Placental epithelial cell (primary cell): ENCODE results near the gene ALDOB. TPM values are rescaled to one million over a fixed set of nuclear protein-coding genes. Genes with fewer than 3 reads are reported as not detected.

Experiments used
- small RNA-seq: library from RNA; depleted of rRNA; stranded (forward); fragments of <200 nt; gene quantifications from one replicate; pipeline ENCODE3, GENCODE V24; 2012
- total RNA-seq: library from RNA; depleted of rRNA; stranded (reverse); fragments of >200 nt; gene quantifications from 2 replicates; pipeline ENCODE4 v1.2.3, GENCODE V29; 2012

ALDOB gene
- not detected in 2 replicates for total RNA-seq

DNA sequence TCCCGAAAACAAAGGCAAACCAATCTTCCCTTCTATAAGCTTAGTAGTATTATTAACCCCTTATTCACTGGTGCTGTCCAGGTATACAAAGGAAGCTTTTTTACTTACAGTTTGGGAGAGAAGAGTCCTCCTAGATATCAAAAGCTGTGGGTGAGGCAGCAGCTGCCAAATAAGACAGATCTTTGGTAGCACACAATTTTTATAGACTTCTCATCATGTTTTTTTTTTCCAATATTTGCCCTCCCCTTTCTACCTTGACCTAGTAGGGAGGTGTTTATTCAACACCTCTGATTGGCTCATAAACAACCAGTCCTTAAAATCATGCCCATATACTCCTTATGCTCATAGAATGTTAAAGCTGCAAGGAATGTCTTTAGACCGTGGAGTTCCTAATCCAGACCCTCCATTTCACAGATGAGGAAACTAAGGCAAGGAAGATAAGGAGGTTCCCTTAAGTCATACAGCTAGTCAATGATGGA, at the start of gene ALDOB:
Gene ALDOB, minus strand, starts transcription at position 174 of the 479 bp plus-strand sequence. CDS start 4,887 bp downstream, outside the sequence.

DNA sequence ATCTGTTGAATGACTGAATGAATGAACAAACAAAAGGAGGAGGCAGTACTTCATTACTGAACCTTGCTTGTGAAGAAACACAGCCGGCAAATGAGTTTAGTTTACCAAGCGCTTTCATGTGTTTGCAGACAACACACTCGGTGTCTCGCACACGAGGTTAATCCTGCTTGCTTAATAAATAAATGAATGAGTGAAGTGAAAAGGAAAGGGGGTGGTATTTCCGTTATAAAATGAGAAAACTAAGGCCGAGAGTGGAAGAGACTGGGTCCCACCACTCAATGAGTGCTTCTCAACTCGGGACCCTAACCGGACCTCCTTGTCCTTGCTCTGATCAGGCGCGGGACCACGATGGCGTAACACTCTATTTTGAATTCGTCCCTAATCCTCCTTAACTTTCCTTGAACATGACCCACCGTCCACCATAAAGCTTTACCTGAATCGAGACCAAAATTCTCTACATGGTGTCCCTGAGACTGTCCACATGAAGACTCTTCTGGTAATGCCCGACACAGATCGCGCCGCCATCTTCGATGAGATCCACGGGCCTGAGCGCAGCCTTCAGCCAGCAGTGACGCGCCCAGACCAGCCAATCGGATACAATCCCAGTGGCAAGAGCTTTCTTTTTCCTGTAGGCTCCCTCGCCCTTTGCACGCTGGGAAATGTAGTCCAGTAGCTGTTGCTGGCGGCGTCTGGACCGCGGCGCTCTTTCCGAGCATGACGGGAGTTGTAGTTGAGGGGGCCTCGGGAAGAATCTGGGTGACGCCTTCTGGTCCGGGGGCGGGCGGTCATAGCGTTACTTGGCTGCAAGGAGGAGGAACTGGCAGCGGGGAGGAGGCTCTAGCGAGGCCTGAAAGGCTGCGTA, 37.3 kb downstream of the ALDOB start, which contains the start of the genes MRPL50 and ZNF189:
Gene MRPL50, minus strand, starts transcription at position 551 of the 862 bp plus-strand sequence. Its CDS starts 26 bp downstream, at position 525.
Gene ZNF189, plus strand, starts transcription at position 784 of the 862 bp plus-strand sequence. CDS start 306 bp downstream, outside the sequence.

DNA sequence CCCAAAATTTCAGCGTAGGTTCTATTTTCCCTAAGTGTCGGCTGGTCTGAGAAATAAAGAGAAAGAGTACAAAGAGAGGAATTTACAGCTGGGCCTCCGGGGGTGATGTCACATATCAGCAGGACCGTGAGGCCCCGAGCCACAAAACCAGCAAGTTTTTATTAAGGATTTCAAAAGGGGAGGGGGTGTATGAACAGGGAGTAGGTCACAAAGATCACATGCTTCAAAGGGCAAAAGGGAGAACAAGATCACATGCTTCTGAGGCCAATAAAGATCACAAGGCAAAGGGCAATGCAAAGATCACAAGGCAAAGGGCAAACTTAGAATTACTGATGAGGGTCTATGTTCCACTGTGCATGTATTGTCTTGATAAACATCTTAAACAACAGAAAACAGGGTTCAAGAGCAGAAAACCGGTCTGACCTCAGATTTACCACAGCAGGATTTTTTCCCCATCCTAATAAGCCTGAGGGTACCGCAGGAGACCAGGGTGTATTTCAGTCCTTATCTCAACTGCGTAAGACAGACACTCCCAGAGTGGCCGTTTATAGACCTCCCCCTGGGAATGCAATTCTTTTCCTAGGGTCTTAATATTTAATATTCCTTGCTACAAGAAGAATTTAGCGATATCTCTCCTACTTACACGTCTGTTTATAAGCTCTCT, 50.6 kb downstream of the ALDOB start, which contains the start of gene BAAT:
Gene BAAT, minus strand, starts transcription at position 134 of the 664 bp plus-strand sequence. CDS start 13,602 bp downstream, outside the sequence.

Small RNA genes lying within 50 kb of the gene (small RNA-seq; reads per million reads assigned to genes)
- not detected for gene AL353621.2

Other genes with a start within 250 kb of the ALDOB start
- not detected in 2 replicates for gene BAAT, start 50.8 kb downstream of the ALDOB start, total RNA-seq
- gene MRPL50, start 37.2 kb downstream of the ALDOB start, total RNA-seq = 8.2 and 9.5 TPM in 2 replicates
- gene ZNF189, start 36.9 kb downstream of the ALDOB start, total RNA-seq = 18.8 and 20.0 TPM in 2 replicates
- gene RNF20, start 98.1 kb upstream of the ALDOB start, total RNA-seq = 20.6 and 23.9 TPM in 2 replicates
- gene PPP3R2, start 159.2 kb upstream of the ALDOB start, total RNA-seq = not detected in 2 replicates